A673 (cell line): ENCODE data around the gene COX5B. TPM values are rescaled to one million over a fixed set of nuclear protein-coding genes. Genes with fewer than 3 reads are reported as not detected.

Experiments used
- BruUV-seq: library from RNA; stranded (reverse); fragments of 400-500 nt; replicated peaks from 2 replicates; lab custom pipeline; 2021; lab: Mats Ljungman, UMichigan
- CTCF ChIA-PET: fragments of 300-600 bp; sonication (Branson Sonifier 250); formaldehyde crosslinking; loops from one replicate; lab custom pipeline; 2022; ENCODE audit warnings: antibody characterized with exemption; lab: Charles Lee
- POLR2A ChIA-PET: fragments of 300-600 bp; sonication (Branson Sonifier 250); formaldehyde crosslinking; loops from one replicate; lab custom pipeline; 2022; ENCODE audit warnings: antibody characterized with exemption; ENCODE audit not compliant: low non-redundant PET; lab: Charles Lee
- DNase-seq: peaks from one replicate; pipeline ENCODE4 v3.0.0-alpha.2; 2015; ENCODE audit warnings: low spot score
- H3K27ac ChIP-seq: fragments of 200-600 bp; sonication (generic); 2 replicates; pipeline ENCODE4 v1.5.1; 2016; ENCODE audit warnings: mixed run types, low read depth, mild to moderate bottlenecking, mixed read lengths, antibody characterized with exemption, low read length; ENCODE audit not compliant: poor library complexity, severe bottlenecking
- H3K27me3 ChIP-seq: fragments of 200-600 bp; sonication (generic); replicated peaks from 2 replicates; pipeline ENCODE4 v1.6.1; 2017; ENCODE audit warnings: mixed run types, low read depth, mild to moderate bottlenecking, mixed read lengths, antibody characterized with exemption, low read length; ENCODE audit not compliant: insufficient read depth, poor library complexity
- H3K36me3 ChIP-seq: fragments of 200-600 bp; sonication (generic); 2 replicates; pipeline ENCODE4 v1.6.1; 2016; ENCODE audit warnings: mixed run types, mild to moderate bottlenecking, mixed read lengths, antibody characterized with exemption, low read length; ENCODE audit not compliant: insufficient read depth, poor library complexity, severe bottlenecking
- H3K4me1 ChIP-seq: fragments of 200-600 bp; sonication (generic); 2 replicates; pipeline ENCODE4 v1.6.1; 2017; ENCODE audit warnings: mixed run types, mild to moderate bottlenecking, mixed read lengths, antibody characterized with exemption, low read length; ENCODE audit not compliant: insufficient read depth, poor library complexity, severe bottlenecking
- H3K4me3 ChIP-seq: fragments of 200-600 bp; sonication (generic); 2 replicates; pipeline ENCODE4 v1.5.1; 2016; ENCODE audit warnings: low read depth, mixed run types, mild to moderate bottlenecking, mixed read lengths, low read length; ENCODE audit not compliant: poor library complexity, severe bottlenecking
- H3K9me3 ChIP-seq: fragments of 200-600 bp; sonication (generic); 2 replicates; pipeline ENCODE4 v1.6.1; 2016; ENCODE audit warnings: mixed run types, low read depth, mild to moderate bottlenecking, mixed read lengths, antibody characterized with exemption, low read length; ENCODE audit not compliant: poor library complexity, severe bottlenecking
- CTCF ChIP-seq: fragments of 300-800, 200-600 bp; sonication (generic); conservative IDR thresholded peaks from 2 replicates; pipeline ENCODE4 v1.5.1; 2017; ENCODE audit warnings: low read depth, mild to moderate bottlenecking, antibody characterized with exemption, low read length, moderate library complexity, mixed read lengths
- EZH2 ChIP-seq: fragments of 200-600 bp; sonication (generic); IDR thresholded peaks from 2 replicates; pipeline ENCODE4 v1.6.1; 2017; ENCODE audit warnings: borderline replicate concordance, low read depth, mild to moderate bottlenecking, mixed read lengths, antibody characterized with exemption, low read length; ENCODE audit not compliant: poor library complexity, severe bottlenecking
- intact Hi-C: fragments of 100-400 bp; cut with micrococcal nuclease; formaldehyde crosslinking; loops from one replicate; pipeline ENCODE4 v1.10.0; 2022; ENCODE audit not compliant: unreplicated experiment
- total RNA-seq: library from RNA; stranded (reverse); gene quantifications from 2 replicates; pipeline ENCODE4 v1.2.3, GENCODE V29; 2021

COX5B gene
- total RNA-seq, 1 experiment from 2014 or later: 205 TPM

GRCh38 chr2:97662895-97663625, 17.2 kb downstream of the COX5B start:
- Histone ChIP-seq H3K4me1 (peaks cover 10% of the 10 kb centered on the region), H3K27me3 (no peaks in the 10 kb centered on the region), H3K4me3 (peak overlapping the region; percentile 78), H3K36me3 (no peaks in the 10 kb centered on the region), H3K27ac (peak overlapping the region; percentile 81), H3K9me3 (no peaks in the 10 kb centered on the region)
- intact Hi-C loops: no loop called here
- ChIA-PET CTCF (interaction anchor here (0.9 to 1.2 kb wide), 2 partner anchors 37 to 73 kb away, joined by 3 to 4 read pairs; no protein-coding TSS in a partner anchor), POLR2A (no interaction called here)
- BruUV-seq: TSS peak; percentile 72
- peak; percentile 83 for DNase-seq
- TF ChIP-seq EZH2 (no peak), CTCF (no peak)

GRCh38 chr2:97663626-97663961, 17.7 kb downstream of the COX5B start:
- Histone ChIP-seq H3K36me3 (no peaks in the 10 kb centered on the region), H3K4me3 (peak overlapping the region; percentile 78), H3K9me3 (no peaks in the 10 kb centered on the region), H3K27me3 (no peaks in the 10 kb centered on the region), H3K27ac (peak overlapping the region; percentile 81), H3K4me1 (peaks cover 10% of the 10 kb centered on the region)
- no peak for DNase-seq
- POLR2A ChIA-PET: interaction anchor here (0.9 kb wide), 1 partner anchor 18 kb away, joined by 7 read pairs; the partner anchor contains the start of gene COX5B
- TF ChIP-seq CTCF (no peak), EZH2 (no peak)
- CTCF ChIA-PET: interaction anchor here (0.6 to 1.5 kb wide), 5 partner anchors 11 to 37 kb away, joined by 3 to 6 read pairs (median 3); partner anchors contain the start of gene COX5B
- intact Hi-C loops: no loop called here
- no TSS peak for BruUV-seq

GRCh38 chr2:97663962-97664635, 18.2 kb downstream of the COX5B start, which contains the start of gene ACTR1B:
TSS of gene ACTR1B (minus strand) at chr2:97664044. CDS start at chr2:97663890, 154 bp downstream.
- peak within 1 kb of the TSS; percentile 78 for H3K4me3 ChIP-seq
- intact Hi-C loops: loop anchor here (2.0 kb wide), 1 partner anchor 33 kb away; no protein-coding TSS in a partner anchor
- peaks cover 10% of the 10 kb centered on the region for H3K4me1 ChIP-seq
- peak; percentile 99 for DNase-seq
- ChIA-PET POLR2A (interaction anchor here (0.9 to 1.1 kb wide), 2 partner anchors 12 to 18 kb away, joined by 3 to 7 read pairs; partner anchors contain the start of gene COX5B), CTCF (interaction anchor here (0.6 to 1.5 kb wide), 6 partner anchors 11 to 73 kb away, joined by 3 to 6 read pairs (median 3); partner anchors contain the start of gene COX5B)
- H3K27ac ChIP-seq: peak within 1 kb of the TSS; percentile 85
- peak; percentile 73 for TF ChIP-seq CTCF
- TF ChIP-seq EZH2: no peak
- H3K36me3 ChIP-seq: no peaks in the 10 kb centered on the region
- no TSS peak for BruUV-seq
- no peaks in the 10 kb centered on the region for H3K27me3 ChIP-seq
- H3K9me3 ChIP-seq: no peaks in the 10 kb centered on the region
